Memory B cell (primary cell): ENCODE data around the gene HOXA6.

Source experiments
- ATAC-seq: fragments of 150-1000 bp; cut with Tn5 transposase; 2 replicates; pipeline ENCODE4 v1.10.0; 2021; ENCODE audit warnings: low read depth, mild to moderate bottlenecking, moderate library complexity
- DNase-seq, 2 donors: peaks; one replicate each; pipeline ENCODE4 v3.0.0; 2022; ENCODE audit warnings: low spot score in 2 of 2
- H3K27ac Mint-ChIP-seq: one replicate; pipeline ENCODE4 v1.8.0; 2022; ENCODE audit warnings: mild to moderate bottlenecking, moderate library complexity, mixed read lengths
- H3K27me3 Mint-ChIP-seq: one replicate; pipeline ENCODE4 v1.8.0; 2022; ENCODE audit warnings: mixed read lengths
- H3K36me3 Mint-ChIP-seq: one replicate; pipeline ENCODE4 v1.8.0; 2022; ENCODE audit warnings: mild to moderate bottlenecking, mixed read lengths
- H3K4me1 Mint-ChIP-seq: one replicate; pipeline ENCODE4 v1.8.0; 2022; ENCODE audit warnings: mixed read lengths
- H3K4me3 Mint-ChIP-seq: one replicate; pipeline ENCODE4 v1.8.0; 2022; ENCODE audit warnings: mild to moderate bottlenecking, moderate library complexity, mixed read lengths
- H3K9me3 Mint-ChIP-seq: one replicate; pipeline ENCODE4 v1.8.0; 2022; ENCODE audit warnings: mixed read lengths

The HOXA6 gene

GRCh38 chr7:27109466-27110185 lies 37.9 kb downstream of the HOXA6 start:
- no peak for DNase-seq
- ATAC-seq: no peak
- H3K4me3 Mint-ChIP-seq: no peak overlapping the region

GRCh38 chr7:27108390-27109127 lies 39.0 kb downstream of the HOXA6 start:
- Mint-ChIP-seq H3K4me3 (no peak overlapping the region), H3K4me1 (no peaks in the 10 kb centered on the region), H3K27ac (no peak overlapping the region), H3K36me3 (peaks cover 2% of the 10 kb centered on the region), H3K27me3 (peaks cover 8% of the 10 kb centered on the region), H3K9me3 (peaks cover 2% of the 10 kb centered on the region)
- ATAC-seq: no peak
- DNase-seq: no peak

More at GRCh38 chr7:27109466-27110185, 37.9 kb downstream of the HOXA6 start:
- peaks cover 4% of the 10 kb centered on the region for H3K27me3 Mint-ChIP-seq
- H3K27ac Mint-ChIP-seq: no peak overlapping the region
- H3K9me3 Mint-ChIP-seq: peaks cover 2% of the 10 kb centered on the region
- H3K36me3 Mint-ChIP-seq: peaks cover 2% of the 10 kb centered on the region
- H3K4me1 Mint-ChIP-seq: no peaks in the 10 kb centered on the region

- no peak overlapping the region for H3K4me3 Mint-ChIP-seq
- peaks cover 2% of the 10 kb centered on the region for H3K36me3 Mint-ChIP-seq
- no peak overlapping the region for H3K27ac Mint-ChIP-seq
- H3K4me1 Mint-ChIP-seq: peaks cover 5% of the 10 kb centered on the region
- DNase-seq: no peak
- no peak for ATAC-seq
- peaks cover 10% of the 10 kb centered on the region for H3K27me3 Mint-ChIP-seq
- H3K9me3 Mint-ChIP-seq: peaks cover 2% of the 10 kb centered on the region
These were observed 39.9 kb downstream of the HOXA6 start for GRCh38 chr7:27107391-27108381.

- Mint-ChIP-seq H3K27ac (no peak overlapping the region), H3K27me3 (peaks cover 13% of the 10 kb centered on the region), H3K9me3 (peaks cover 2% of the 10 kb centered on the region), H3K4me3 (no peak overlapping the region), H3K4me1 (peaks cover 8% of the 10 kb centered on the region), H3K36me3 (peaks cover 2% of the 10 kb centered on the region)
- no peak for ATAC-seq
- DNase-seq: no peak
These were observed 40.7 kb downstream of the HOXA6 start for GRCh38 chr7:27106901-27107240.

GRCh38 chr7:27106181-27106900 lies 41.2 kb downstream of the HOXA6 start:
- Mint-ChIP-seq H3K9me3 (peaks cover 2% of the 10 kb centered on the region), H3K36me3 (peaks cover 4% of the 10 kb centered on the region), H3K4me1 (peaks cover 12% of the 10 kb centered on the region), H3K4me3 (no peak overlapping the region), H3K27ac (no peak overlapping the region), H3K27me3 (peaks cover 16% of the 10 kb centered on the region)
- no peak for ATAC-seq
- no peak for DNase-seq

GRCh38 chr7:27105301-27106031 lies 42.1 kb downstream of the HOXA6 start:
- Mint-ChIP-seq H3K27ac (no peak overlapping the region), H3K4me3 (no peak overlapping the region), H3K9me3 (peaks cover 2% of the 10 kb centered on the region), H3K27me3 (peaks cover 16% of the 10 kb centered on the region), H3K36me3 (peaks cover 6% of the 10 kb centered on the region), H3K4me1 (peaks cover 12% of the 10 kb centered on the region)
- ATAC-seq (no peak), DNase-seq (no peak)

- Mint-ChIP-seq H3K9me3 (peaks cover 2% of the 10 kb centered on the region), H3K36me3 (peaks cover 10% of the 10 kb centered on the region), H3K4me1 (peaks cover 12% of the 10 kb centered on the region), H3K4me3 (no peak overlapping the region), H3K27me3 (peaks cover 16% of the 10 kb centered on the region), H3K27ac (no peak overlapping the region)
- ATAC-seq: no peak
- DNase-seq: no peak
These were observed 43.1 kb downstream of the HOXA6 start for GRCh38 chr7:27104341-27105058.

- H3K9me3 Mint-ChIP-seq: peaks cover 2% of the 10 kb centered on the region
- H3K36me3 Mint-ChIP-seq: peaks cover 13% of the 10 kb centered on the region
- no peak for ATAC-seq
- no peak overlapping the region for H3K4me3 Mint-ChIP-seq
- no peak for DNase-seq
- peaks cover 17% of the 10 kb centered on the region for H3K27me3 Mint-ChIP-seq
- peaks cover 12% of the 10 kb centered on the region for H3K4me1 Mint-ChIP-seq
- H3K27ac Mint-ChIP-seq: no peak overlapping the region
These were observed 43.9 kb downstream of the HOXA6 start for GRCh38 chr7:27103489-27104226.

- H3K27ac Mint-ChIP-seq: no peak within 1 kb of the TSS
- H3K36me3 Mint-ChIP-seq: peaks cover 13% of the 10 kb centered on the region
- no peak for ATAC-seq
- peaks cover 2% of the 10 kb centered on the region for H3K9me3 Mint-ChIP-seq
- peak within 1 kb of the TSS; percentile 3 for H3K4me3 Mint-ChIP-seq
- peaks cover 19% of the 10 kb centered on the region for H3K27me3 Mint-ChIP-seq
- DNase-seq: no peak
- peaks cover 12% of the 10 kb centered on the region for H3K4me1 Mint-ChIP-seq
These were observed 44.8 kb downstream of the HOXA6 start, which contains the start of gene HOXA2 for GRCh38 chr7:27102581-27103442. HOXA2 (minus strand) TSS chr7:27102683; CDS start chr7:27102500, 183 bp downstream.

GRCh38 chr7:27101957-27102580 lies 45.5 kb downstream of the HOXA6 start:
- ATAC-seq: no peak
- Mint-ChIP-seq H3K4me1 (peaks cover 18% of the 10 kb centered on the region), H3K27ac (no peak overlapping the region), H3K9me3 (no peaks in the 10 kb centered on the region), H3K4me3 (no peak overlapping the region), H3K36me3 (peaks cover 11% of the 10 kb centered on the region), H3K27me3 (peaks cover 22% of the 10 kb centered on the region)
- DNase-seq: no peak
